Kidney epithelial cell (primary cell): ENCODE results near the gene ZCCHC14. TPM values are rescaled to one million over a fixed set of nuclear protein-coding genes. Genes with fewer than 3 reads are reported as not detected.
A peak's percentile ranks its signal among the peaks of the same experiment; 100 is the strongest.

Source experiments
- DNase-seq: peaks from one replicate; pipeline ENCODE4 v3.0.0-alpha.2; 2010; ENCODE audit warnings: low read depth
- H3K27me3 ChIP-seq: 2 replicates; pipeline ENCODE4 v1.6.0; 2011; ENCODE audit warnings: low read length; ENCODE audit not compliant: control insufficient read depth, insufficient read depth
- H3K36me3 ChIP-seq: 2 replicates; pipeline ENCODE4 v1.5.1; 2011; ENCODE audit warnings: low read length; ENCODE audit not compliant: control insufficient read depth, insufficient read depth
- H3K4me3 ChIP-seq: 2 replicates; pipeline ENCODE4 v1.5.1; 2011; ENCODE audit warnings: low read depth, mild to moderate bottlenecking, control low read depth, low read length
- CTCF ChIP-seq: IDR thresholded peaks from 2 replicates; pipeline ENCODE4 v1.5.1; 2011; ENCODE audit warnings: mild to moderate bottlenecking, moderate library complexity, low read length, control low read depth, inconsistent platforms; ENCODE audit not compliant: insufficient read depth, poor library complexity, severe bottlenecking
- total RNA-seq: library from RNA; depleted of rRNA; stranded (reverse); fragments of >200 nt; gene quantifications from 2 replicates; pipeline ENCODE4 v1.2.3, GENCODE V29; 2015

ZCCHC14 gene
- total RNA-seq, 1 donor from 2014 or later: 34.6 TPM

DNA sequence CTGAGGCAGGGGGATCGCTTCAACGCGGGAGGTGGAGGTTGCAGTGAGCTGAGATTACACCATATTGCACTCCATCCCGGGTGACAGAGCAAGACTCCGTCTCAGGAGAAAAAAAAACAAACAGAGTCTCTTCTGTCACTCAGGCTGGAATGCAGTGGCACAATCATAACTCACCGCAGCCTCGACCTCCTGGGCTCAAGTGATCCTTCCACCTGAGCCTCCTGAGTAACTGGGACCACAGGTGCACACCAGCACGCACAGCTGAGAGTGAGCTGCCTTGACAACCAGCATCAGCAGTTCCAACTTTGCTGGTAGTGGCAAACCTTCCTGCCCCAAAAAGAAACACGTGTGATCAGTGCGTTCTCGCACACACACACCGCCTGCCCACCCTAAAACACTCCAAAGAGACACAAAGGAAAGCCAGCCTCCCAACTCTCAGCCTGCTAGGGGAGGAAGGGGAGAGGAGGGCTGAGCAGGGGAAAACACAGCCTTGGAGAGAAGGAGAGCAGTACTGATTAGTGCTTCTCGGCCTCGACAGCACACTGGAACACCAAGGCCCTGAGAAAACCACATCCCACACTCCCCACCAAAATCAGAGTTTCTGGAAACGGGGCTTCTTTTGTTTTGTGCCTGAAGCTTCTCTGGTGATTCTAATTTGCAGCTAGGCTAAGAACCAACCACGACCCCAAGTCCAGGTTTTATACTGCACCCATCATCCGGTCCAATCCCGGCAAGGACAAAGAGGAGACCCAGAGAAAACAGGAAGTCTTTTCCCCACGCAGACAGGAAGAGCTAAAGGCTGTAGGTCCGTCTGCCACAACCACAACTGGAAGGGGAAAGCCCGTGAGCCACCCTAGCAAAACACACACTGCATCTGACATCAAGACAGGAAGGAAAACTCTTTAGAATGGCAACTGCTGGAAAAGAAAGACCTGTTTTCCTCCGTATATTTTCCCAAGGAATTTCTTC is 28.8 kb downstream of the ZCCHC14 start:
- TF ChIP-seq CTCF: no peak
- no peak for DNase-seq
- Histone ChIP-seq H3K27me3 (no peaks in the 10 kb centered on the region), H3K36me3 (no peaks in the 10 kb centered on the region), H3K4me3 (no peak overlapping the region)

DNA sequence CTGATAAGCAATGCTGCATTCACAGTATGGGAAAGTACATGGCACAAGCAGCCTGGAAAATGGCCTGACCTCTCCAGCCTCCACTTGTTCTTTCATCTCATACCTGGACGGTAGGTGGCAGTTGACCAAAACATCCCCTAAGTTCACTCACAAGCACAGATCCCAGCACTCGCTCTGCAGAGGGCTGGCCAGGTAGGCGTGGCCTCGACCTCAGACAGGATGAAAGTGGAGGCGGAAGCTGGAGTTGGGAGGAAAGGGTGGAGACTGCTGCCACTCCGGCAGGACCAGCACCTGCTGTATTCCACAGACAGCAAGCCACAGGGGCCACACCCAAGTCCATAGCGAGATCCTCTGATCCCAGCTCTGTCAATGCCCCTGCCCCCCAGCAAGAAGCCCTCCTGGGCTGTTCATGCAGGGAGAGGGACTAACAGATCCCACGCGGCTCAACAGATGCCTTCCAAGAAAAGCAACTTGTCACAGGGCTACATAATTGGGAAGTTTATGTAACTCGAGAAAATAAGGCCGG is 31.3 kb downstream of the ZCCHC14 start:
- no peak overlapping the region for H3K4me3 ChIP-seq
- peak; percentile 82 for DNase-seq
- no peaks in the 10 kb centered on the region for H3K27me3 ChIP-seq
- peak; percentile 55 for TF ChIP-seq CTCF
- H3K36me3 ChIP-seq: peaks cover 1% of the 10 kb centered on the region

GRCh38 chr16:87460936-87461335 is 31.9 kb downstream of the ZCCHC14 start:
- DNase-seq: no peak
- Histone ChIP-seq H3K4me3 (no peak overlapping the region), H3K36me3 (peaks cover 1% of the 10 kb centered on the region), H3K27me3 (no peaks in the 10 kb centered on the region)
- no peak for TF ChIP-seq CTCF

- no peak for DNase-seq
- no peak overlapping the region for H3K4me3 ChIP-seq
- no peak for TF ChIP-seq CTCF
- peaks cover 2% of the 10 kb centered on the region for H3K36me3 ChIP-seq
- H3K27me3 ChIP-seq: no peaks in the 10 kb centered on the region
These were observed 33.0 kb downstream of the ZCCHC14 start for GRCh38 chr16:87459833-87460232.

- no peak for TF ChIP-seq CTCF
- H3K27me3 ChIP-seq: no peaks in the 10 kb centered on the region
- peaks cover 2% of the 10 kb centered on the region for H3K36me3 ChIP-seq
- no peak overlapping the region for H3K4me3 ChIP-seq
- no peak for DNase-seq
These were observed 33.8 kb downstream of the ZCCHC14 start for GRCh38 chr16:87459027-87459426.
